Prostate gland (tissue), 2 donors: ENCODE measurements around the gene RIF1. TPM values are rescaled to one million over a fixed set of nuclear protein-coding genes. Genes with fewer than 3 reads are reported as not detected.
A peak's percentile ranks its signal among the peaks of the same experiment; 100 is the strongest.
"Not testable (repeated sequence)": the region's sequence is repeated elsewhere in the genome, so short reads cannot be mapped to it uniquely, and the experiment has no call there.

Experiments
- DNase-seq: peaks from one replicate; pipeline ENCODE4 v3.0.0-alpha.2; 2019; ENCODE audit warnings: low spot score
- H3K27ac ChIP-seq, 2 donors: fragments of 200-600 bp; sonication (generic); 2 replicates each; pipeline ENCODE4 v1.5.1; 2017 to 2019
- H3K27me3 ChIP-seq: fragments of 200-600 bp; sonication (generic); replicated peaks from 2 replicates; pipeline ENCODE4 v1.5.1; 2019; ENCODE audit not compliant: insufficient read depth
- H3K36me3 ChIP-seq, 2 donors: fragments of 200-600 bp; sonication (generic); 1 replicate in 1 of 2; 2 replicates in 1 of 2; pipeline versions ENCODE4 v1.5.1 to v1.8.1; 2017 to 2019
- H3K4me1 ChIP-seq: fragments of 200-600 bp; sonication (generic); replicated peaks from 2 replicates; pipeline ENCODE4 v1.5.1; 2019
- H3K4me3 ChIP-seq, 2 donors: fragments of 200-600 bp; sonication (generic); 2 replicates each; pipeline ENCODE4 v1.5.1; 2017 to 2019
- H3K9me3 ChIP-seq: fragments of 200-600 bp; sonication (generic); 2 replicates; pipeline ENCODE4 v1.5.1; 2017
- CTCF ChIP-seq, 4 experiments: fragments of 200-600 bp in 2 of 4; fragments of 450-650 bp in 2 of 4; sonication (generic) in 2 of 4; IDR thresholded peaks; 1 replicate in 3 of 4; 2 replicates in 1 of 4; pipeline ENCODE4 v1.5.1; 2016 to 2019; ENCODE audit warnings: antibody characterized with exemption in 4 of 4, mild to moderate bottlenecking in 2 of 4, moderate library complexity in 2 of 4
- POLR2A ChIP-seq: fragments of 450-650 bp; IDR thresholded peaks from one replicate; pipeline ENCODE4 v1.6.1; 2016; ENCODE audit warnings: antibody characterized with exemption, mild to moderate bottlenecking
- POLR2AphosphoS5 ChIP-seq: sonication (generic); formaldehyde crosslinking; IDR thresholded peaks from one replicate; pipeline ENCODE4 v1.6.1; 2017; ENCODE audit warnings: antibody characterized with exemption
- WGBS: methylation state at CpG from one replicate; pipeline ENCODE4 v1.1.5; 2018; 5-methylcytosine and 5-hydroxymethylcytosine counted together
- intact Hi-C: fragments of 100-400 bp; cut with DNase I; formaldehyde crosslinking; loops from one replicate; pipeline ENCODE4 v1.14.2; 2022
- total RNA-seq, 2 donors: library from RNA; depleted of rRNA; stranded (reverse); fragments of >200 nt; gene quantifications; one replicate each; pipeline ENCODE4 v1.1.0, GENCODE V29; 2016

RIF1 gene
- total RNA-seq, 2 donors from 2014 or later = 28.1 to 38.2 TPM

DNA sequence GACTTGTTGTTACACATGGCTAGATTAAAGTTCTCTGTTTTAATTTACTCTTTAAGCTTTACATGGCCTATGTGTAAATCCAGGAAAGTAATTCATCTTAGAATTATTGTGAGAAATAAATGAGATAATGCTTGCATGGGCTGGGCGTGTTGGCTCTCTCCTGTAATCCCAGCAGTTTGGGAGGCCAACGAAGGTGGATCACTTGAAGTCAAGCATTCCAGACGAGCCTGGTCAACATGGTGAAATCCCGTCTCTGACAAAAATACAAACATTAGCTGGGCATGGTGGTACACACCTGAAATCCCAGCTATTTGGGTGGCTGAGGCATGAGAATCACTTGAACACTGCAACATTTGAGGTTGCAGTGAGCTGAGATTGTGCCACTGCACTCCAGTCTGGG lies 4.3 kb upstream of the RIF1 start:
- Histone ChIP-seq H3K4me3 (no peak overlapping the region), H3K9me3 (no peaks in the 10 kb centered on the region), H3K4me1 (no peaks in the 10 kb centered on the region), H3K27ac (no peak overlapping the region), H3K36me3 (no peaks in the 10 kb centered on the region), H3K27me3 (no peaks in the 10 kb centered on the region)
- no peak for TF ChIP-seq CTCF (IDR thresholded peaks at IDR 0.05)
- no peak for TF ChIP-seq POLR2A
- TF ChIP-seq POLR2AphosphoS5 = no peak
- no peak for DNase-seq
- 79% methylated on average over 4 of the region's 4 CpGs for WGBS
- intact Hi-C loops = no loop called here

GRCh38 chr2:151407281-151407680 lies 2.4 kb upstream of the RIF1 start:
- intact Hi-C loops = no loop called here
- TF ChIP-seq POLR2AphosphoS5 (no peak), POLR2A (no peak), CTCF (IDR thresholded peaks at IDR 0.05) (no peak)
- H3K27me3 ChIP-seq = no peaks in the 10 kb centered on the region
- no peaks in the 10 kb centered on the region for H3K4me1 ChIP-seq
- no peak for DNase-seq
- H3K36me3 ChIP-seq = no peaks in the 10 kb centered on the region
- H3K27ac ChIP-seq = no peak overlapping the region
- H3K9me3 ChIP-seq = no peaks in the 10 kb centered on the region
- H3K4me3 ChIP-seq = no peak overlapping the region

- no peaks in the 10 kb centered on the region for H3K4me1 ChIP-seq
- H3K9me3 ChIP-seq = no peaks in the 10 kb centered on the region
- peak overlapping the region in 1 of 2 donors; percentile 96 for H3K4me3 ChIP-seq
- intact Hi-C loops = no loop called here
- H3K27me3 ChIP-seq = no peaks in the 10 kb centered on the region
- WGBS = 86% methylated on average over 25 of the region's 25 CpGs
- TF ChIP-seq POLR2A (no peak), CTCF (IDR thresholded peaks at IDR 0.05) (no peak), POLR2AphosphoS5 (no peak)
- H3K27ac ChIP-seq = peak overlapping the region; percentile 94 to 96
- DNase-seq = no peak
- H3K36me3 ChIP-seq = no peaks in the 10 kb centered on the region
These were observed 708 bp upstream of the RIF1 start for GRCh38 chr2:151408788-151409600.

- H3K27ac ChIP-seq = peak overlapping the region; percentile 94 to 96
- H3K4me1 ChIP-seq = no peaks in the 10 kb centered on the region
- peak; percentile 30 for DNase-seq
- no peaks in the 10 kb centered on the region for H3K27me3 ChIP-seq
- no peaks in the 10 kb centered on the region for H3K36me3 ChIP-seq
- intact Hi-C loops = loop anchor here (10.0 kb wide), 1 partner anchor 146 kb away; the partner anchor contains the start of gene RBM43
- H3K4me3 ChIP-seq = peak overlapping the region; percentile 65 to 96
- under 1% methylated on average over 21 of the region's 21 CpGs for WGBS
- no peak for TF ChIP-seq CTCF (IDR thresholded peaks at IDR 0.05)
- no peak for TF ChIP-seq POLR2A
- TF ChIP-seq POLR2AphosphoS5 = no peak
- H3K9me3 ChIP-seq = no peaks in the 10 kb centered on the region
These were observed 758 bp downstream of the RIF1 start for GRCh38 chr2:151410485-151410834.

DNA sequence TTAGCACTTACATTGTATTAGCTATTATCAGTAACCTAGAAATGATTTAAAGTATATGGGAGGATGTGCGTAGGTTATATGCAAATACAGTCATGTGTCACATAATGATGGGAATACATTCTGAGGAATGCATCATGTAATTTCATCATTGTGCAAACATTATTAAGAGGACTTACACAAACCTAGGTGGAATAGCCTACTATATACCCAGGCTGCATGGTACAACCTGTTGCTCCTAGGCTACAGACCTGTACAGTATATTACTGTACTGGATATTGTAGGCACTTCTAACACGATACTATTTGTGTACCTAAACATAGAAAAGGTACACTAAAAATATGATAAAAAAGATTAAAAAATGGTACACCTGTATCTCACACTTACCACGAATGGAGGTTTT lies 7.9 kb downstream of the RIF1 start:
- no peak overlapping the region for H3K27ac ChIP-seq
- DNase-seq = no peak
- no peak for TF ChIP-seq POLR2A
- no peak for TF ChIP-seq POLR2AphosphoS5
- no peak for TF ChIP-seq CTCF (IDR thresholded peaks at IDR 0.05)
- intact Hi-C loops = loop anchor here (10.0 kb wide), 1 partner anchor 153 kb away; the partner anchor contains the start of gene RBM43
- peaks cover 0 to 8% of the 10 kb centered on the region in 2 donors for H3K36me3 ChIP-seq
- H3K4me3 ChIP-seq = no peak overlapping the region
- 92% methylated on average over 3 of the region's 3 CpGs for WGBS
- H3K9me3 ChIP-seq = no peaks in the 10 kb centered on the region
- no peaks in the 10 kb centered on the region for H3K27me3 ChIP-seq
- H3K4me1 ChIP-seq = no peaks in the 10 kb centered on the region

DNA sequence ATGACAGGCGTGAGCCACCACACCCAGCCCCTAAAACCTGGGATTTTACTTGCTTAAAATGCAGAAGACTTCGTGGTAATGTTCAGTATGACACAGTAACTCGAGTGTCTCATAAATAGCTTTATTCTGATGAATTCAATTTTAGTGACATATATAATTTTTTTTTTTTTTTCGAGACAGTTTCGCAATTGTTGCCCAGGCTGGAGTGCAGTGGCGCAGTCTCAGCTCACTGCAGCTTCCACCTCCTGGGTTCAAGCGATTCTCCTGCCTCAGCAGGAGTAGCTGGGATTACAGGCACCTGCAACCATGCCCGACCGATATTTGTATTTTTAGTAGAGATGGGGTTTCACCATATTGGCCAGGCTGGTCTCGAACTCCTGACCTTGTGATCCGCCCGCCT lies 12.0 kb downstream of the RIF1 start:
- 96% methylated on average over 12 of the region's 12 CpGs for WGBS
- H3K4me1 ChIP-seq, H3K9me3 ChIP-seq, H3K4me3 ChIP-seq, intact Hi-C loops, H3K36me3 ChIP-seq, H3K27me3 ChIP-seq, H3K27ac ChIP-seq, DNase-seq: not testable (repeated sequence)
